Measurements from ENCODE around the gene ZC3H12C. TPM values are rescaled to one million over a fixed set of nuclear protein-coding genes. Genes with fewer than 3 reads are reported as not detected.

ZC3H12C gene
- total RNA-seq, 3 donors from 2014 or later = 0.35 to 1.3 (median 0.90) TPM

DNA sequence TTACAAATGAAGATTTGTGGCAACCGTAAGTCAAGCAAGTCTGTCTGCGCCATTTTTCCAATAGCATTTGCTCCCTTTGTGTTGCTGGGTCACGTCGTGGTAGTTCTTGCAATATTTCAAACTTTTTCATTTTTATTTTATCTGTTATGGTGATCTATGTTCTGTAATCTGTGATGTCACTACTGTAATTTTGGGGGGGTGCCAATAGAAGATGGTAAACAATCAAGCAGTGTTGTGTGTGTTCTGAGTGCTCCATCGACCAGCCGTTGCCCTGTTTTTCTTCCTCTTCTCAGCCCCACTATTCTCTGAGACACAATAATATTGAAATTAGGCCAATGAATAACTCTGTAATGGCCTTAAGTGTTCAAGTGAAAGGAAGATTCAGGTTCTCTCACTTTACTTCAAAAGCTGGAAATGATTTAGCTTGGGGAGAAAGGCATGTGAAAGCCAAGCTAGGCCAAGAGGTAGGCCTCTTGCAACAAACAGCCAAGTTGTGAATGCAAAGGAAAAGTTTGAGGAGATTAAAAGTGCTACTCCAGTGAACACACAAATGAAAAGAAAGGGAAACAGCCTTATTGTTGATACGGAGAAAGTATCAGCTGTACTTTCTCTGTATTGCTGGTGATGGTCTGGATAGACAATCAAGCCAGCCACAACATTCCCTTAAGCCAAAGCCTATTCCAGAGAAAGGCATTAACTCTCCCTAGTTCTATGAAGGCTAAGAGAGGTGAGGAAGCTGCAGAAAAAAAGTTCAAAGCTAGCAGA is 7.5 kb downstream of the ZC3H12C start:
- DNase-seq (no peak), ATAC-seq (no peak)
- Mint-ChIP-seq H3K36me3 (ENCODE audit: insufficient read depth) (no peaks in the 10 kb centered on the region), H3K27me3 (ENCODE audit: low read depth) (peaks cover 18% of the 10 kb centered on the region), H3K4me3 (no peak overlapping the region), H3K4me1 (ENCODE audit: low read depth) (no peaks in the 10 kb centered on the region), H3K9me3 (no peaks in the 10 kb centered on the region)

- H3K4me3 Mint-ChIP-seq = no peak overlapping the region
- no peaks in the 10 kb centered on the region for H3K36me3 Mint-ChIP-seq (ENCODE audit: insufficient read depth)
- DNase-seq (no peak), ATAC-seq (no peak)
- H3K27me3 Mint-ChIP-seq (ENCODE audit: low read depth) = peaks cover 6% of the 10 kb centered on the region
- no peaks in the 10 kb centered on the region for H3K4me1 Mint-ChIP-seq (ENCODE audit: low read depth)
- H3K9me3 Mint-ChIP-seq = peaks cover 9% of the 10 kb centered on the region
These were observed 13.6 kb downstream of the ZC3H12C start for GRCh38 chr11:110106713-110107274.

- no peaks in the 10 kb centered on the region for H3K36me3 Mint-ChIP-seq (ENCODE audit: insufficient read depth)
- H3K4me3 Mint-ChIP-seq = no peak overlapping the region
- no peak for ATAC-seq
- H3K27me3 Mint-ChIP-seq (ENCODE audit: low read depth) = peaks cover 6% of the 10 kb centered on the region
- DNase-seq = no peak
- no peaks in the 10 kb centered on the region for H3K4me1 Mint-ChIP-seq (ENCODE audit: low read depth)
- H3K9me3 Mint-ChIP-seq = peaks cover 9% of the 10 kb centered on the region
These were observed 17.7 kb downstream of the ZC3H12C start for GRCh38 chr11:110110854-110111253.

DNA sequence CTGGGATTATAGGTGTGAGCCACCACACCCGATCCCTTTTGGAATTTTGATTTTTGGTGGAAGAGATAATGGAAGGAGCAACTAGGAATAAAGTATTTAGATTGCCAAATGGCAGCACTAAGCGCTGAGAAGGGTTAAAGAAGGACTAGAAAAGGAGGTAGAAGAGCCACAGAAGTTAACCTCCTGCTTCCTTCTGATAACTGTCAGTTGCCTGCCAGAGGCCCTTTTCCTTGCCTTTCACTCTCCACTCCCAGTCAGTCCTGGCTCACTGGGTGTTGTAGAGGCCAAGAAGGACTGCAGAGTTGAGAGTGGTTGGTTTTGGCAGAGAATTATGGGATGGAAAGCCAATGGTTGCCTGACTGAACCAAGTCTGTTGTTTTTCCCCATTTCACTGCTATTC is 19.3 kb downstream of the ZC3H12C start:
- H3K4me3 Mint-ChIP-seq = no peak overlapping the region
- no peaks in the 10 kb centered on the region for H3K9me3 Mint-ChIP-seq
- no peaks in the 10 kb centered on the region for H3K4me1 Mint-ChIP-seq (ENCODE audit: low read depth)
- peaks cover 6% of the 10 kb centered on the region for H3K27me3 Mint-ChIP-seq (ENCODE audit: low read depth)
- DNase-seq (no peak), ATAC-seq (no peak)
- no peaks in the 10 kb centered on the region for H3K36me3 Mint-ChIP-seq (ENCODE audit: insufficient read depth)

- DNase-seq (no peak), ATAC-seq (no peak)
- H3K9me3 Mint-ChIP-seq = no peaks in the 10 kb centered on the region
- no peaks in the 10 kb centered on the region for H3K4me1 Mint-ChIP-seq (ENCODE audit: low read depth)
- H3K4me3 Mint-ChIP-seq = no peak overlapping the region
- peaks cover 3% of the 10 kb centered on the region for H3K27me3 Mint-ChIP-seq (ENCODE audit: low read depth)
- H3K36me3 Mint-ChIP-seq (ENCODE audit: insufficient read depth) = no peaks in the 10 kb centered on the region
These were observed 20.3 kb downstream of the ZC3H12C start for GRCh38 chr11:110113505-110113904.

DNA sequence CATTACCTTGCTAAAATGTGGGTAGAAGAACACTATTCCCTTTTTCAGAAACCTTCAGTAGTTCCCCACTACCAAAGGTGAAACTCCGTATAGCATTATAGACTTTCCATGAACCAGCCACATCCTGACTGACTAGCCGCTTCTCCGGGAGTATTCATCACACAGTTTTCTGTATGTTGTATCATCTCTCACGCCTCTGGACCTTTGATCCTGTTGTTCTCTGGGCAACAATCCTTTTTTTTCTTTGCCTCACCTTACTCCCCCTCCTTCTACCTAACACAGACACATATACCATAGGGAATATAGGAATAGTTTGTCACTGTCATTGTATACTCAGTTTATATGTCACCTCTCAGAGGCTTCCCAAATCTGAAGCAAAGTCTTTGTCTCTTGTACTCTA is 20.8 kb downstream of the ZC3H12C start:
- ATAC-seq = no peak
- no peak for DNase-seq
- H3K36me3 Mint-ChIP-seq (ENCODE audit: insufficient read depth) = no peaks in the 10 kb centered on the region
- no peaks in the 10 kb centered on the region for H3K4me1 Mint-ChIP-seq (ENCODE audit: low read depth)
- peaks cover 3% of the 10 kb centered on the region for H3K27me3 Mint-ChIP-seq (ENCODE audit: low read depth)
- H3K9me3 Mint-ChIP-seq = no peaks in the 10 kb centered on the region
- H3K4me3 Mint-ChIP-seq = no peak overlapping the region

- H3K4me3 Mint-ChIP-seq = no peak overlapping the region
- ATAC-seq (no peak), DNase-seq (no peak)
- no peaks in the 10 kb centered on the region for H3K27me3 Mint-ChIP-seq (ENCODE audit: low read depth)
- H3K36me3 Mint-ChIP-seq (ENCODE audit: insufficient read depth) = no peaks in the 10 kb centered on the region
- no peaks in the 10 kb centered on the region for H3K9me3 Mint-ChIP-seq
- no peaks in the 10 kb centered on the region for H3K4me1 Mint-ChIP-seq (ENCODE audit: low read depth)
These were observed 26.1 kb downstream of the ZC3H12C start for GRCh38 chr11:110119317-110119716.

- DNase-seq = no peak
- no peak overlapping the region for H3K4me3 Mint-ChIP-seq
- peaks cover 2% of the 10 kb centered on the region for H3K27me3 Mint-ChIP-seq (ENCODE audit: low read depth)
- ATAC-seq = no peak
- H3K36me3 Mint-ChIP-seq (ENCODE audit: insufficient read depth) = no peaks in the 10 kb centered on the region
- no peaks in the 10 kb centered on the region for H3K4me1 Mint-ChIP-seq (ENCODE audit: low read depth)
- no peaks in the 10 kb centered on the region for H3K9me3 Mint-ChIP-seq
These were observed 28.0 kb downstream of the ZC3H12C start for GRCh38 chr11:110121204-110121603.

GRCh38 chr11:110123003-110123402 is 29.8 kb downstream of the ZC3H12C start:
- Mint-ChIP-seq H3K4me3 (no peak overlapping the region), H3K4me1 (ENCODE audit: low read depth) (no peaks in the 10 kb centered on the region), H3K27me3 (ENCODE audit: low read depth) (peaks cover 5% of the 10 kb centered on the region), H3K9me3 (no peaks in the 10 kb centered on the region), H3K36me3 (ENCODE audit: insufficient read depth) (no peaks in the 10 kb centered on the region)
- DNase-seq (no peak), ATAC-seq (no peak)

GRCh38 chr11:110124605-110125004 is 31.4 kb downstream of the ZC3H12C start:
- no peaks in the 10 kb centered on the region for H3K4me1 Mint-ChIP-seq (ENCODE audit: low read depth)
- H3K9me3 Mint-ChIP-seq = no peaks in the 10 kb centered on the region
- H3K27me3 Mint-ChIP-seq (ENCODE audit: low read depth) = peaks cover 5% of the 10 kb centered on the region
- DNase-seq (no peak), ATAC-seq (no peak)
- no peaks in the 10 kb centered on the region for H3K36me3 Mint-ChIP-seq (ENCODE audit: insufficient read depth)
- no peak overlapping the region for H3K4me3 Mint-ChIP-seq

DNA sequence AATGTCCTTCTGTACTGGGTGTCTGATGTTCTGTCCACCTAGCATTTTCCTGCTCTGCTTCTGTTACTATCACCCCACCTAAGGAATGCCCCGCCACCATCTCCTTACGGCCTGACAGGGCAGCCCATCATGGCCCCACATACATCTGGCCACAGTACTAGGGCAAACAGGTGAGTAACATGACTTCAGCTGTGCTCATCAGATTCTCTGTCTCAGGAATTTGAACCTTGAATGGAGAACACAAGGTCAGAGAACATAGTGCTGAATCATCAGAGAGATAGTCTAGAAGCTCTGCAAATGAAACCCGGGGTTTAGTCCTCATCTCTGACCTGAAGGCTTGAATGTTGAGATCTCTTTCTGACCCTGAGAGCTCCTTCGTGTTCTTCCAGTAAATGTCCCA is 32.4 kb downstream of the ZC3H12C start:
- DNase-seq (no peak), ATAC-seq (no peak)
- Mint-ChIP-seq H3K27me3 (ENCODE audit: low read depth) (peaks cover 5% of the 10 kb centered on the region), H3K9me3 (no peaks in the 10 kb centered on the region), H3K36me3 (ENCODE audit: insufficient read depth) (no peaks in the 10 kb centered on the region), H3K4me1 (ENCODE audit: low read depth) (no peaks in the 10 kb centered on the region), H3K4me3 (no peak overlapping the region)

- ATAC-seq = no peak
- H3K9me3 Mint-ChIP-seq = no peaks in the 10 kb centered on the region
- no peak overlapping the region for H3K4me3 Mint-ChIP-seq
- H3K36me3 Mint-ChIP-seq (ENCODE audit: insufficient read depth) = no peaks in the 10 kb centered on the region
- no peaks in the 10 kb centered on the region for H3K4me1 Mint-ChIP-seq (ENCODE audit: low read depth)
- H3K27me3 Mint-ChIP-seq (ENCODE audit: low read depth) = peaks cover 10% of the 10 kb centered on the region
- no peak for DNase-seq
These were observed 33.7 kb downstream of the ZC3H12C start for GRCh38 chr11:110126936-110127335.

DNA sequence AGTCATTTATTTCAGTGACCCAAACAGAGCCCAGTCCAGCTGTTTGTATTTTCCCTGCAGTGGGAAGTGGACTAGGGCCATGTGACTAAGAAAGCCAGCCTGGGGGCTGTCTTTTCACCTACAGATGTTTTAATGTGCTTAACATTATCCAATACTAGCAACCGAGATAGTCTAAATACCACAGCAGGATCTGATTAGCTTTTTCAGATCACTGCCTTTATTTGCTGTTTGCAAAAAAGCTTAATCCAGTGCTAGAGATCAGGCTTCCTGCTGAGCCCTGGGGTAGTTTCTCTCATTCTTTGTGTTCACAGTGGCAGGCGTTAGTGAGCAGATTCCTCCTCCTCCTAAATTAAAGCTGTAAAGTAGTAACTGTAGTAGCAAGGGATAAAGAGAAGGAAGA is 35.0 kb downstream of the ZC3H12C start:
- no peak for ATAC-seq
- no peak overlapping the region for H3K4me3 Mint-ChIP-seq
- DNase-seq = no peak
- H3K36me3 Mint-ChIP-seq (ENCODE audit: insufficient read depth) = no peaks in the 10 kb centered on the region
- no peaks in the 10 kb centered on the region for H3K4me1 Mint-ChIP-seq (ENCODE audit: low read depth)
- H3K27me3 Mint-ChIP-seq (ENCODE audit: low read depth) = peaks cover 10% of the 10 kb centered on the region
- H3K9me3 Mint-ChIP-seq = no peaks in the 10 kb centered on the region

- Mint-ChIP-seq H3K9me3 (no peaks in the 10 kb centered on the region), H3K4me1 (ENCODE audit: low read depth) (no peaks in the 10 kb centered on the region), H3K27me3 (ENCODE audit: low read depth) (peaks cover 10% of the 10 kb centered on the region), H3K4me3 (no peak overlapping the region), H3K36me3 (ENCODE audit: insufficient read depth) (no peaks in the 10 kb centered on the region)
- ATAC-seq (no peak), DNase-seq (no peak)
These were observed 37.5 kb downstream of the ZC3H12C start for GRCh38 chr11:110130642-110131238.

Measured in activated T-cell treated with anti-CD3 and anti-CD28 coated beads, Interleukin-2, amount 50 U/mL, for 4 hours (primary cell).